ENCODE measurements around the gene GOPC. TPM values are rescaled to one million over a fixed set of nuclear protein-coding genes. Genes with fewer than 3 reads are reported as not detected.
"Not testable (repeated sequence)": the region's sequence is repeated elsewhere in the genome, so short reads cannot be mapped to it uniquely, and the experiment has no call there.

The GOPC gene
- total RNA-seq: 10 to 100 TPM; 20.8 to 30.2 (median 27.5) TPM
- total RNA-seq (2013): 36.9 TPM
- 29.1 to 102 (median 63.8) reads per million in 29 experiments for total RNA-seq

- peaks cover 0 to 5% of the 10 kb centered on the region in 2 donors for H3K36me3 ChIP-seq (ENCODE audit: control insufficient read depth in 2 of 2, extremely low read depth in 1 of 2, insufficient read depth in 1 of 2, low read length in 1 of 2)
- CTCF ChIA-PET: interaction anchor here (0.6 to 2.7 kb wide), 10 partner anchors 14 to 936 kb away, joined by 3 to 14 read pairs (median 4); no protein-coding TSS in a partner anchor
- H3K9me3 ChIP-seq: peaks cover 7% of the 10 kb centered on the region
- Mint-ChIP-seq H3K9me3 (peaks cover 0 to 4% (median 0%) of the 10 kb centered on the region in 3 donors), H3K27me3 (peaks cover 0 to under 1% of the 10 kb centered on the region in 2 donors), H3K4me3 (peak within 1 kb of the TSS; percentile 94 to 100 (median 98)), H3K4me1 (peaks cover 44 to 51% (median 49%) of the 10 kb centered on the region in 3 donors), H3K27ac (peak within 1 kb of the TSS; percentile 99), H3K36me3 (peaks cover 11% of the 10 kb centered on the region)
- H3K27ac ChIP-seq (ENCODE audit: low read length): peak within 1 kb of the TSS; percentile 83
- peak within 1 kb of the TSS; percentile 90 to 100 for H3K4me3 ChIP-seq (ENCODE audit: control insufficient read depth in 1 of 2, extremely low read depth in 1 of 2, low read length in 1 of 2)
- ATAC-seq (replicated peaks in 1 of 4) (peak; percentile 95 to 97 (median 96)), DNase-seq (peak; percentile 83 to 99 (median 94))
- under 1% methylated on average over 60 of the region's 60 CpGs for WGBS (ENCODE audit: insufficient coverage)
- POLR2A ChIA-PET: interaction anchor here (0.5 to 1.4 kb wide), 4 partner anchors 54 to 922 kb away, joined by 3 to 5 read pairs (median 3); no protein-coding TSS in a partner anchor
- H3K27me3 ChIP-seq (replicated peaks in 1 of 2; ENCODE audit: control insufficient read depth in 2 of 2, extremely low read depth in 1 of 2, insufficient read depth in 2 of 2, low read length in 1 of 2): no peaks in the 10 kb centered on the region
- H3K4me1 ChIP-seq (ENCODE audit: control insufficient read depth in 1 of 2, extremely low read depth in 1 of 2, insufficient read depth in 2 of 2, low read length in 2 of 2): peaks cover 17 to 25% of the 10 kb centered on the region in 2 experiments
Measured at GRCh38 chr6:117602151-117602898, at the start of gene GOPC. Gene GOPC (minus strand): TSS chr6:117602511. CDS start chr6:117602288, 223 bp downstream.

- H3K27ac Mint-ChIP-seq; H3K9me3 ChIP-seq; H3K4me1 ChIP-seq (ENCODE audit: control insufficient read depth in 1 of 2, extremely low read depth in 1 of 2, insufficient read depth in 2 of 2, low read length in 2 of 2); H3K27me3 Mint-ChIP-seq; H3K4me3 Mint-ChIP-seq; H3K36me3 ChIP-seq (ENCODE audit: control insufficient read depth in 2 of 2, extremely low read depth in 1 of 2, insufficient read depth in 1 of 2, low read length in 1 of 2); H3K9me3 Mint-ChIP-seq; CTCF ChIA-PET; H3K27me3 ChIP-seq (replicated peaks in 1 of 2; ENCODE audit: control insufficient read depth in 2 of 2, extremely low read depth in 1 of 2, insufficient read depth in 2 of 2, low read length in 1 of 2); ATAC-seq (replicated peaks in 1 of 4); POLR2A ChIA-PET; DNase-seq; H3K27ac ChIP-seq (ENCODE audit: low read length); H3K36me3 Mint-ChIP-seq; H3K4me3 ChIP-seq (ENCODE audit: control insufficient read depth in 1 of 2, extremely low read depth in 1 of 2, low read length in 1 of 2): not testable (repeated sequence)
- H3K4me1 Mint-ChIP-seq: peaks cover 8 to 15% (median 13%) of the 10 kb centered on the region in 3 donors
- 96% methylated on average over 3 of the region's 3 CpGs for WGBS (ENCODE audit: insufficient coverage)
Measured at GRCh38 chr6:117651984-117652383, 49.7 kb upstream of the GOPC start.

- ChIA-PET POLR2A (no interaction called here), CTCF (no interaction called here)
- peaks cover 0 to 6% of the 10 kb centered on the region in 2 experiments for H3K27me3 ChIP-seq (replicated peaks in 1 of 2; ENCODE audit: control insufficient read depth in 2 of 2, extremely low read depth in 1 of 2, insufficient read depth in 2 of 2, low read length in 1 of 2)
- no CpG with 5 or more reads among the region's 2 CpGs for WGBS (ENCODE audit: insufficient coverage)
- no peak overlapping the region for H3K27ac ChIP-seq (ENCODE audit: low read length)
- no peaks in the 10 kb centered on the region for H3K4me1 Mint-ChIP-seq
- DNase-seq (no peak), ATAC-seq (replicated peaks in 1 of 4) (no peak)
- no peak overlapping the region for H3K27ac Mint-ChIP-seq
- no peaks in the 10 kb centered on the region for H3K9me3 ChIP-seq
- no peaks in the 10 kb centered on the region for H3K4me1 ChIP-seq (ENCODE audit: control insufficient read depth in 1 of 2, extremely low read depth in 1 of 2, insufficient read depth in 2 of 2, low read length in 2 of 2)
- H3K27me3 Mint-ChIP-seq: peaks cover 5 to 7% of the 10 kb centered on the region in 2 donors
- no peaks in the 10 kb centered on the region for H3K36me3 ChIP-seq (ENCODE audit: control insufficient read depth in 2 of 2, extremely low read depth in 1 of 2, insufficient read depth in 1 of 2, low read length in 1 of 2)
- H3K4me3 ChIP-seq (ENCODE audit: control insufficient read depth in 1 of 2, extremely low read depth in 1 of 2, low read length in 1 of 2): no peak overlapping the region
- no peaks in the 10 kb centered on the region for H3K36me3 Mint-ChIP-seq
- no peak overlapping the region for H3K4me3 Mint-ChIP-seq
- peaks cover 0 to 4% (median 3%) of the 10 kb centered on the region in 3 donors for H3K9me3 Mint-ChIP-seq
Measured at GRCh38 chr6:117642976-117643375, 40.7 kb upstream of the GOPC start.

GRCh38 chr6:117637770-117638169 lies 35.5 kb upstream of the GOPC start:
- ChIA-PET POLR2A (no interaction called here), CTCF (no interaction called here)
- H3K27ac Mint-ChIP-seq: no peak overlapping the region
- H3K27ac ChIP-seq (ENCODE audit: low read length): no peak overlapping the region
- DNase-seq (no peak), ATAC-seq (replicated peaks in 1 of 4) (no peak)
- H3K4me3 ChIP-seq (ENCODE audit: control insufficient read depth in 1 of 2, extremely low read depth in 1 of 2, low read length in 1 of 2): no peak overlapping the region
- peaks cover 0 to 6% of the 10 kb centered on the region in 2 donors for H3K27me3 Mint-ChIP-seq
- H3K4me1 Mint-ChIP-seq: no peaks in the 10 kb centered on the region
- H3K27me3 ChIP-seq (replicated peaks in 1 of 2; ENCODE audit: control insufficient read depth in 2 of 2, extremely low read depth in 1 of 2, insufficient read depth in 2 of 2, low read length in 1 of 2): no peaks in the 10 kb centered on the region
- H3K9me3 Mint-ChIP-seq: peaks cover 0 to 4% (median 3%) of the 10 kb centered on the region in 3 donors
- no peaks in the 10 kb centered on the region for H3K9me3 ChIP-seq
- H3K4me3 Mint-ChIP-seq: no peak overlapping the region
- no peaks in the 10 kb centered on the region for H3K4me1 ChIP-seq (ENCODE audit: control insufficient read depth in 1 of 2, extremely low read depth in 1 of 2, insufficient read depth in 2 of 2, low read length in 2 of 2)
- no peaks in the 10 kb centered on the region for H3K36me3 ChIP-seq (ENCODE audit: control insufficient read depth in 2 of 2, extremely low read depth in 1 of 2, insufficient read depth in 1 of 2, low read length in 1 of 2)
- no peaks in the 10 kb centered on the region for H3K36me3 Mint-ChIP-seq
- no CpG with 5 or more reads among the region's 1 CpG for WGBS (ENCODE audit: insufficient coverage)

- WGBS (ENCODE audit: insufficient coverage): no CpG with 5 or more reads among the region's 1 CpG
- ChIA-PET POLR2A (interaction anchor here in 1 of 2 donors (0.7 kb wide), 1 partner anchor 907 kb away, joined by 3 read pairs; no protein-coding TSS in a partner anchor), CTCF (interaction anchor here (0.8 to 1.0 kb wide), 2 partner anchors 41 to 62 kb away, joined by 3 to 5 read pairs; no protein-coding TSS in a partner anchor)
- Histone ChIP-seq H3K9me3 (no peaks in the 10 kb centered on the region), H3K4me1 (ENCODE audit: control insufficient read depth in 1 of 2, extremely low read depth in 1 of 2, insufficient read depth in 2 of 2, low read length in 2 of 2) (no peaks in the 10 kb centered on the region), H3K36me3 (ENCODE audit: control insufficient read depth in 2 of 2, extremely low read depth in 1 of 2, insufficient read depth in 1 of 2, low read length in 1 of 2) (no peaks in the 10 kb centered on the region), H3K4me3 (ENCODE audit: control insufficient read depth in 1 of 2, extremely low read depth in 1 of 2, low read length in 1 of 2) (no peak overlapping the region), H3K27ac (ENCODE audit: low read length) (no peak overlapping the region), H3K27me3 (replicated peaks in 1 of 2; ENCODE audit: control insufficient read depth in 2 of 2, extremely low read depth in 1 of 2, insufficient read depth in 2 of 2, low read length in 1 of 2) (no peaks in the 10 kb centered on the region)
- Mint-ChIP-seq H3K4me1 (no peaks in the 10 kb centered on the region), H3K36me3 (peaks cover 3% of the 10 kb centered on the region), H3K4me3 (no peak overlapping the region), H3K27me3 (peaks cover 5 to 17% of the 10 kb centered on the region in 2 donors), H3K27ac (no peak overlapping the region), H3K9me3 (peaks cover 3 to 8% (median 5%) of the 10 kb centered on the region in 3 donors)
- ATAC-seq (replicated peaks in 1 of 4) (no peak), DNase-seq (no peak)
Measured at GRCh38 chr6:117629119-117629660, 26.9 kb upstream of the GOPC start.

- H3K4me3 Mint-ChIP-seq: no peak overlapping the region
- peaks cover 3% of the 10 kb centered on the region for H3K36me3 Mint-ChIP-seq
- no peak overlapping the region for H3K27ac ChIP-seq (ENCODE audit: low read length)
- DNase-seq (no peak), ATAC-seq (replicated peaks in 1 of 4) (no peak)
- peaks cover 3 to 8% (median 5%) of the 10 kb centered on the region in 3 donors for H3K9me3 Mint-ChIP-seq
- no peak overlapping the region for H3K27ac Mint-ChIP-seq
- peaks cover 5 to 9% of the 10 kb centered on the region in 2 donors for H3K27me3 Mint-ChIP-seq
- POLR2A ChIA-PET: no interaction called here
- H3K27me3 ChIP-seq (replicated peaks in 1 of 2; ENCODE audit: control insufficient read depth in 2 of 2, extremely low read depth in 1 of 2, insufficient read depth in 2 of 2, low read length in 1 of 2): no peaks in the 10 kb centered on the region
- no peaks in the 10 kb centered on the region for H3K9me3 ChIP-seq
- H3K4me1 ChIP-seq (ENCODE audit: control insufficient read depth in 1 of 2, extremely low read depth in 1 of 2, insufficient read depth in 2 of 2, low read length in 2 of 2): no peaks in the 10 kb centered on the region
- H3K4me3 ChIP-seq (ENCODE audit: control insufficient read depth in 1 of 2, extremely low read depth in 1 of 2, low read length in 1 of 2): no peak overlapping the region
- H3K36me3 ChIP-seq (ENCODE audit: control insufficient read depth in 2 of 2, extremely low read depth in 1 of 2, insufficient read depth in 1 of 2, low read length in 1 of 2): no peaks in the 10 kb centered on the region
- CTCF ChIA-PET: interaction anchor here in 1 of 2 donors (0.6 kb wide), 1 partner anchor 11 kb away, joined by 3 read pairs; no protein-coding TSS in a partner anchor
- no peaks in the 10 kb centered on the region for H3K4me1 Mint-ChIP-seq
Measured at GRCh38 chr6:117627533-117627932, 25.2 kb upstream of the GOPC start.

All from T-cell (primary cell).